MM.1S (cell line): Measurements from ENCODE around the gene PES1.
"Not testable (repeated sequence)": the region's sequence is repeated elsewhere in the genome, so short reads cannot be mapped to it uniquely, and the experiment has no call there.

Experiments used
- DNase-seq: peaks from one replicate; pipeline ENCODE4 v3.0.0-alpha.2; 2015
- H2AFZ ChIP-seq: fragments of 300-600 bp; sonication (generic); 2 replicates; pipeline ENCODE4 v1.6.0; 2016; ENCODE audit warnings: antibody characterized with exemption, low read length
- H3F3A ChIP-seq: fragments of 300-600 bp; sonication (generic); 2 replicates; pipeline ENCODE4 v1.6.1; 2016; ENCODE audit warnings: mild to moderate bottlenecking, antibody characterized with exemption, low read length, moderate library complexity, mixed read lengths; ENCODE audit not compliant: insufficient read depth
- H3K27ac ChIP-seq: fragments of 300-600 bp; sonication (generic); 2 replicates; pipeline ENCODE4 v1.5.1; 2016; ENCODE audit warnings: mild to moderate bottlenecking, low read length
- H3K27me3 ChIP-seq: fragments of 300-600 bp; sonication (generic); replicated peaks from 2 replicates; pipeline ENCODE4 v1.6.0; 2016; ENCODE audit warnings: low read length; ENCODE audit not compliant: insufficient read depth
- H3K36me3 ChIP-seq: fragments of 300-600 bp; sonication (generic); replicated peaks from 2 replicates; pipeline ENCODE4 v1.6.1; 2016; ENCODE audit warnings: mild to moderate bottlenecking, low read length, mixed read lengths; ENCODE audit not compliant: insufficient read depth
- H3K4me1 ChIP-seq: fragments of 300-600 bp; sonication (generic); 2 replicates; pipeline ENCODE4 v1.6.1; 2016; ENCODE audit warnings: low read length, mixed read lengths
- H3K4me2 ChIP-seq: fragments of 300-600 bp; sonication (generic); 2 replicates; pipeline ENCODE4 v1.6.0; 2016; ENCODE audit warnings: low read depth, low read length
- H3K4me3 ChIP-seq: fragments of 300-600 bp; sonication (generic); 2 replicates; pipeline ENCODE4 v1.5.1; 2016; ENCODE audit warnings: low read length, mixed read lengths
- H3K79me2 ChIP-seq: fragments of 300-600 bp; sonication (generic); 2 replicates; pipeline ENCODE4 v1.6.1; 2016; ENCODE audit warnings: mixed run types, low read length, mixed read lengths
- H3K9ac ChIP-seq: fragments of 300-600 bp; sonication (generic); 2 replicates; pipeline ENCODE4 v1.6.1; 2016; ENCODE audit warnings: low read length, mixed read lengths
- H3K9me2 ChIP-seq: fragments of 300-600 bp; sonication (generic); replicated peaks from 2 replicates; pipeline ENCODE4 v1.6.1; 2016; ENCODE audit warnings: mild to moderate bottlenecking, low read length, mixed read lengths; ENCODE audit not compliant: insufficient read depth
- H3K9me3 ChIP-seq: fragments of 300-600 bp; sonication (generic); replicated peaks from 2 replicates; pipeline ENCODE4 v1.6.1; 2016; ENCODE audit warnings: mild to moderate bottlenecking, low read length, mixed read lengths; ENCODE audit not compliant: insufficient read depth
- H4K20me1 ChIP-seq: fragments of 300-600 bp; sonication (generic); 2 replicates; pipeline ENCODE4 v1.6.1; 2016; ENCODE audit warnings: mild to moderate bottlenecking, low read length, moderate library complexity, mixed read lengths; ENCODE audit not compliant: insufficient read depth
- CTCF ChIP-seq: fragments of 300-600 bp; sonication (generic); IDR thresholded peaks from 2 replicates; pipeline ENCODE4 v1.5.1; 2016; ENCODE audit warnings: antibody characterized with exemption, low read length, mixed read lengths
- EZH2 ChIP-seq: fragments of 300-600 bp; sonication (generic); optimal IDR thresholded peaks from 2 replicates; pipeline ENCODE3; 2017; ENCODE audit warnings: low read depth, mild to moderate bottlenecking, antibody characterized with exemption, low read length, mixed read lengths
- EZH2phosphoT487 ChIP-seq: fragments of 300-600 bp; sonication (generic); IDR thresholded peaks from 2 replicates; pipeline ENCODE4 v1.6.1; 2018; ENCODE audit warnings: antibody characterized with exemption, low read length

The PES1 gene

GRCh38 chr22:30596886-30597285 lies 5.2 kb upstream of the PES1 start:
- Histone ChIP-seq H3F3A (no peaks in the 10 kb centered on the region), H3K9ac (no peak overlapping the region), H3K27me3 (peaks cover 28% of the 10 kb centered on the region), H3K36me3 (no peaks in the 10 kb centered on the region), H3K4me1 (no peaks in the 10 kb centered on the region), H3K9me3 (no peaks in the 10 kb centered on the region), H3K27ac (no peak overlapping the region), H3K79me2 (no peaks in the 10 kb centered on the region), H3K4me3 (no peak overlapping the region), H2AFZ (no peak overlapping the region), H3K4me2 (no peak overlapping the region), H3K9me2 (no peaks in the 10 kb centered on the region), H4K20me1 (no peaks in the 10 kb centered on the region)
- DNase-seq: no peak
- no peak for TF ChIP-seq CTCF
- TF ChIP-seq EZH2phosphoT487: no peak
- TF ChIP-seq EZH2: no peak

- H2AFZ ChIP-seq: no peak overlapping the region
- H3K4me3 ChIP-seq: no peak overlapping the region
- H3K4me2 ChIP-seq: no peak overlapping the region
- no peak overlapping the region for H3K27ac ChIP-seq
- no peaks in the 10 kb centered on the region for H3K4me1 ChIP-seq
- peaks cover 6% of the 10 kb centered on the region for H3K79me2 ChIP-seq
- DNase-seq: no peak
- H3K9me3 ChIP-seq: no peaks in the 10 kb centered on the region
- H3K36me3 ChIP-seq: no peaks in the 10 kb centered on the region
- no peak overlapping the region for H3K9ac ChIP-seq
- H3K9me2 ChIP-seq: no peaks in the 10 kb centered on the region
- H4K20me1 ChIP-seq: no peaks in the 10 kb centered on the region
- H3F3A ChIP-seq: no peaks in the 10 kb centered on the region
- peaks cover 28% of the 10 kb centered on the region for H3K27me3 ChIP-seq
- TF ChIP-seq EZH2phosphoT487: no peak
- TF ChIP-seq CTCF: no peak
- no peak for TF ChIP-seq EZH2
Measured at GRCh38 chr22:30596199-30596598, 4.5 kb upstream of the PES1 start.

GRCh38 chr22:30592360-30592713 lies 627 bp upstream of the PES1 start:
- H3K36me3 ChIP-seq, H3K9me3 ChIP-seq, H4K20me1 ChIP-seq, H3F3A ChIP-seq, H3K9me2 ChIP-seq, H3K27ac ChIP-seq, H2AFZ ChIP-seq, DNase-seq, H3K9ac ChIP-seq: not testable (repeated sequence)
- H3K4me2 ChIP-seq: peak overlapping the region; percentile 77; the same call in 1 of the 2 replicates
- H3K4me3 ChIP-seq: peak overlapping the region; percentile 15; the same call in 1 of the 2 replicates
- 0 out of 2 replicates have a peak, but pooled peaks cover 10% of the 10 kb centered on the region for H3K4me1 ChIP-seq
- H3K27me3 ChIP-seq: peaks cover 28% of the 10 kb centered on the region
- H3K79me2 ChIP-seq: peaks cover 37% of the 10 kb centered on the region

- peak; percentile 10 for DNase-seq
- peaks cover 9% of the 10 kb centered on the region; the same call in 1 of the 2 replicates for H3K36me3 ChIP-seq
- H3K27ac ChIP-seq: peak overlapping the region; percentile 65; the same call in 1 of the 2 replicates
- TF ChIP-seq CTCF (no peak), EZH2phosphoT487 (no peak), EZH2 (no peak)
- H3K9me2 ChIP-seq: no peaks in the 10 kb centered on the region
- H3K27me3 ChIP-seq: peaks cover 25% of the 10 kb centered on the region
- peak overlapping the region; percentile 91 for H3K9ac ChIP-seq
- H3K4me3 ChIP-seq: peak overlapping the region; percentile 95
- H4K20me1 ChIP-seq: no peaks in the 10 kb centered on the region
- peak overlapping the region; percentile 22 for H2AFZ ChIP-seq
- H3K79me2 ChIP-seq: peaks cover 37% of the 10 kb centered on the region
- peak overlapping the region; percentile 77 for H3K4me2 ChIP-seq
- H3K4me1 ChIP-seq: 0 out of 2 replicates have a peak, but pooled peaks cover 10% of the 10 kb centered on the region
- H3K9me3 ChIP-seq: no peaks in the 10 kb centered on the region
- H3F3A ChIP-seq: no peaks in the 10 kb centered on the region
Measured at GRCh38 chr22:30591191-30591587, 521 bp downstream of the PES1 start.
